HG03103 (cell line): Measurements from ENCODE around the gene PPP1R1B.

ENCODE experiments used
- ATAC-seq: cut with Tn5 transposase; IDR thresholded peaks from one replicate; pipeline ENCODE4 v1.9.1; 2021; ENCODE audit warnings: low read depth; ENCODE audit not compliant: unreplicated experiment

The PPP1R1B gene

GRCh38 chr17:39651923-39652586 is 25.3 kb downstream of the PPP1R1B start:
- no peak for ATAC-seq

GRCh38 chr17:39652587-39653315 is 26.0 kb downstream of the PPP1R1B start:
- no peak for ATAC-seq

- no peak for ATAC-seq
Observed at GRCh38 chr17:39653316-39653661, 26.5 kb downstream of the PPP1R1B start.

- no peak for ATAC-seq
Observed at GRCh38 chr17:39653662-39654331, 27.0 kb downstream of the PPP1R1B start.

- no peak for ATAC-seq
Observed at GRCh38 chr17:39655105-39655504, 28.4 kb downstream of the PPP1R1B start.

- ATAC-seq = no peak
Observed at GRCh38 chr17:39658346-39658745, 31.6 kb downstream of the PPP1R1B start.

GRCh38 chr17:39658760-39659159 is 32.0 kb downstream of the PPP1R1B start:
- no peak for ATAC-seq

- no peak for ATAC-seq
Observed at GRCh38 chr17:39659279-39660010, 32.7 kb downstream of the PPP1R1B start.

- no peak for ATAC-seq
Observed at GRCh38 chr17:39660011-39660360, 33.2 kb downstream of the PPP1R1B start.

- no peak for ATAC-seq
Observed at GRCh38 chr17:39660397-39661385, 33.9 kb downstream of the PPP1R1B start.

GRCh38 chr17:39661744-39662541 is 35.2 kb downstream of the PPP1R1B start:
- no peak for ATAC-seq

- no peak for ATAC-seq
Observed at GRCh38 chr17:39662551-39663339, 36.0 kb downstream of the PPP1R1B start.

- ATAC-seq = no peak
Observed at GRCh38 chr17:39663340-39663687, 36.6 kb downstream of the PPP1R1B start.

GRCh38 chr17:39663688-39664580 is 37.2 kb downstream of the PPP1R1B start:
- no peak for ATAC-seq

GRCh38 chr17:39664581-39665561 is 38.1 kb downstream of the PPP1R1B start, which contains the start of gene TCAP:
TCAP (plus strand) TSS chr17:39665349; CDS start chr17:39665360, 11 bp downstream.
- no peak for ATAC-seq

- no peak for ATAC-seq
Observed at GRCh38 chr17:39665642-39666224, 39.0 kb downstream of the PPP1R1B start.
